ENCODE data around the gene DHX35.
A peak's percentile ranks its signal among the peaks of the same experiment; 100 is the strongest.

DHX35 gene

DNA sequence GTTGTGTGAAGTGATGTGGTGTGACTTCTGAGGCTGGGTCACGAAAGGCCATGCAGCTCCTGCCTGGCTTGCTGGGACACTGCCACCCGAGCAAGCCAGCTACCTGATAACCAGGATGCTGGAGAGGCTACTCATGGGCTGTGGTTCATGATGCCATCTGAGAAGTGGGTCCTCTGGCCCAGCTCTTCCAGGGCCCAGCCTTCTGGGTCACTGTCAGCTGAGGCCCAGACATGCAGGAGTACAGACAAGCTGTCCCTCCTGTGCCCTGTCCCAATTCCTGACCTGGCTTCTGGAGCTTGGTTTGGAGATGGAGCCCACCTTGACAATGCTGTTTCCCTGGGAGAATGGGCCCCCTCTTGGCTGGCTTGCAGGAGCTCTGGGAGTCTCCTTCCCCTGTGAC is 87.0 kb downstream of the DHX35 start:
- H3K9me2 ChIP-seq (replicated peaks; ENCODE audit: low read depth, low read length), result no peaks in the 10 kb centered on the region
- peaks cover 6% of the 10 kb centered on the region for H3K4me1 ChIP-seq (ENCODE audit: insufficient read depth, low read length, poor library complexity, severe bottlenecking)
- TF ChIP-seq CTCF (conservative IDR thresholded peaks at IDR 0.05; ENCODE audit: low read length) (no peak), EZH2phosphoT487 (IDR thresholded peaks at IDR 0.05; ENCODE audit: borderline replicate concordance) (no peak)
- no peaks in the 10 kb centered on the region for H3K9me3 ChIP-seq (ENCODE audit: insufficient read depth, low read depth, low read length)
- no peak overlapping the region for H3K9ac ChIP-seq (ENCODE audit: low read depth, low read length, poor library complexity, severe bottlenecking)
- peak overlapping the region; percentile 74 for H3K4me3 ChIP-seq (ENCODE audit: low read length, poor library complexity, severe bottlenecking)
- no peak overlapping the region for H2AFZ ChIP-seq (ENCODE audit: low read length)
- H3F3A ChIP-seq (ENCODE audit: low read depth), result no peaks in the 10 kb centered on the region
- no peaks in the 10 kb centered on the region for H3K36me3 ChIP-seq (ENCODE audit: insufficient read depth, low read length)
- no peaks in the 10 kb centered on the region for H4K20me1 ChIP-seq (ENCODE audit: insufficient read depth, low read length, poor library complexity, severe bottlenecking)
- H3K27me3 ChIP-seq (ENCODE audit: insufficient read depth, low read length, poor library complexity, severe bottlenecking), result no peaks in the 10 kb centered on the region
- H3K79me2 ChIP-seq (ENCODE audit: insufficient read depth, low read length), result no peaks in the 10 kb centered on the region
- H3K4me2 ChIP-seq (ENCODE audit: low read depth, low read length, poor library complexity, severe bottlenecking), result peak overlapping the region; percentile 81

- peak overlapping the region; percentile 81 for H3K4me2 ChIP-seq (ENCODE audit: low read depth, low read length, poor library complexity, severe bottlenecking)
- TF ChIP-seq EZH2phosphoT487 (IDR thresholded peaks at IDR 0.05; ENCODE audit: borderline replicate concordance), result no peak
- TF ChIP-seq CTCF (conservative IDR thresholded peaks at IDR 0.05; ENCODE audit: low read length), result peak; percentile 86
Observed at GRCh38 chr20:39049684-39050554, 87.8 kb downstream of the DHX35 start.

GRCh38 chr20:39050555-39050902 is 88.4 kb downstream of the DHX35 start:
- Histone ChIP-seq H3K79me2 (ENCODE audit: insufficient read depth, low read length) (no peaks in the 10 kb centered on the region), H3K4me2 (ENCODE audit: low read depth, low read length, poor library complexity, severe bottlenecking) (peak overlapping the region; percentile 81), H3K4me3 (ENCODE audit: low read length, poor library complexity, severe bottlenecking) (peak overlapping the region; percentile 74), H3K9me2 (replicated peaks; ENCODE audit: low read depth, low read length) (no peaks in the 10 kb centered on the region), H2AFZ (ENCODE audit: low read length) (peak overlapping the region; percentile 93), H3K9me3 (ENCODE audit: insufficient read depth, low read depth, low read length) (no peaks in the 10 kb centered on the region), H3F3A (ENCODE audit: low read depth) (no peaks in the 10 kb centered on the region), H3K36me3 (ENCODE audit: insufficient read depth, low read length) (no peaks in the 10 kb centered on the region), H4K20me1 (ENCODE audit: insufficient read depth, low read length, poor library complexity, severe bottlenecking) (no peaks in the 10 kb centered on the region), H3K9ac (ENCODE audit: low read depth, low read length, poor library complexity, severe bottlenecking) (no peak overlapping the region), H3K4me1 (ENCODE audit: insufficient read depth, low read length, poor library complexity, severe bottlenecking) (peaks cover 6% of the 10 kb centered on the region), H3K27me3 (ENCODE audit: insufficient read depth, low read length, poor library complexity, severe bottlenecking) (no peaks in the 10 kb centered on the region)
- no peak for TF ChIP-seq EZH2phosphoT487 (IDR thresholded peaks at IDR 0.05; ENCODE audit: borderline replicate concordance)
- TF ChIP-seq CTCF (conservative IDR thresholded peaks at IDR 0.05; ENCODE audit: low read length), result no peak

More at GRCh38 chr20:39049684-39050554, 87.8 kb downstream of the DHX35 start:
- no peaks in the 10 kb centered on the region for H3K79me2 ChIP-seq (ENCODE audit: insufficient read depth, low read length)
- no peaks in the 10 kb centered on the region for H3K9me2 ChIP-seq (replicated peaks; ENCODE audit: low read depth, low read length)
- peak overlapping the region; percentile 74 for H3K4me3 ChIP-seq (ENCODE audit: low read length, poor library complexity, severe bottlenecking)
- no peaks in the 10 kb centered on the region for H3K27me3 ChIP-seq (ENCODE audit: insufficient read depth, low read length, poor library complexity, severe bottlenecking)
- H3K36me3 ChIP-seq (ENCODE audit: insufficient read depth, low read length), result no peaks in the 10 kb centered on the region
- peak overlapping the region; percentile 70 for H3K9ac ChIP-seq (ENCODE audit: low read depth, low read length, poor library complexity, severe bottlenecking)
- peak overlapping the region; percentile 93 for H2AFZ ChIP-seq (ENCODE audit: low read length)
- H4K20me1 ChIP-seq (ENCODE audit: insufficient read depth, low read length, poor library complexity, severe bottlenecking), result no peaks in the 10 kb centered on the region
- no peaks in the 10 kb centered on the region for H3F3A ChIP-seq (ENCODE audit: low read depth)
- no peaks in the 10 kb centered on the region for H3K9me3 ChIP-seq (ENCODE audit: insufficient read depth, low read depth, low read length)
- H3K4me1 ChIP-seq (ENCODE audit: insufficient read depth, low read length, poor library complexity, severe bottlenecking), result peaks cover 6% of the 10 kb centered on the region

All from Loucy (cell line).